ENCODE results near the gene RFX8.

Gene RFX8

GRCh38 chr2:101474731-101475384 is at the start of gene RFX8:
TSS of gene RFX8 (minus strand) at chr2:101475112. CDS start at chr2:101466848, 8,264 bp downstream.
- peak within 1 kb of the TSS; percentile 42 for H3K9ac ChIP-seq (ENCODE audit: low read length)
- no peak within 1 kb of the TSS for H3K27ac ChIP-seq (ENCODE audit: low read length)
- H3K36me3 ChIP-seq (ENCODE audit: control insufficient read depth, low read depth, low read length): no peaks in the 10 kb centered on the region
- H3K4me3 ChIP-seq (ENCODE audit: low read length): peak within 1 kb of the TSS; percentile 58
- peaks cover 27% of the 10 kb centered on the region for H3K27me3 ChIP-seq (ENCODE audit: control insufficient read depth, insufficient read depth, low read length)
- H3K9me3 ChIP-seq (ENCODE audit: control insufficient read depth, low read depth, low read length): no peaks in the 10 kb centered on the region
- peaks cover 25% of the 10 kb centered on the region for H3K4me1 ChIP-seq (ENCODE audit: control insufficient read depth, low read depth, low read length)

DNA sequence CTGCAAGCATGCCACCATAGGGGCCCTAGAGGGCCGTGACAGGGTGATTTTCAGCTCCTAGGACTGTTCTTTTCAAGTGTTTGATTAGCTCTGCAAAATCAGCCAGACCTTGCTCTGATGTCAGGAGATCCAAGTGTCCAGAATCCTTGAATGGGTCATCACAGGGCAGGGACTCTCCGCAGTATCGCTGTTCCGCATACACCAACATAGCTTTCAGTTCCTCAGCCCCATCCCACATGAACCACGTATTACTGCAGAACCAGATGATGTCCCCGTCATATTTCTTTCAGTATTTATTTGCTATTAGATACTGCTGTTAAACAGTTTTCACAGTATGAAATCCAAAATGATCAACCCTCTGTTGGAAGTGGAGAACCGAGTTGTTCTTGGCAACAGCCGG is 46.6 kb upstream of the RFX8 start:
- H3K4me3 ChIP-seq (ENCODE audit: low read length): no peak overlapping the region
- H3K27ac ChIP-seq (ENCODE audit: low read length): no peak overlapping the region

GRCh38 chr2:101520246-101520645 is 45.3 kb upstream of the RFX8 start:
- Histone ChIP-seq H3K4me3 (ENCODE audit: low read length) (no peak overlapping the region), H3K27me3 (ENCODE audit: control insufficient read depth, insufficient read depth, low read length) (no peaks in the 10 kb centered on the region), H3K27ac (ENCODE audit: low read length) (no peak overlapping the region), H3K4me1 (ENCODE audit: control insufficient read depth, low read depth, low read length) (peaks cover 25% of the 10 kb centered on the region), H3K9me3 (ENCODE audit: control insufficient read depth, low read depth, low read length) (no peaks in the 10 kb centered on the region), H3K36me3 (ENCODE audit: control insufficient read depth, low read depth, low read length) (no peaks in the 10 kb centered on the region), H3K9ac (ENCODE audit: low read length) (no peak overlapping the region)

More for the DNA sequence above, 46.6 kb upstream of the RFX8 start:
- Histone ChIP-seq H3K9me3 (ENCODE audit: control insufficient read depth, low read depth, low read length) (no peaks in the 10 kb centered on the region), H3K27me3 (ENCODE audit: control insufficient read depth, insufficient read depth, low read length) (no peaks in the 10 kb centered on the region), H3K4me1 (ENCODE audit: control insufficient read depth, low read depth, low read length) (peaks cover 21% of the 10 kb centered on the region), H3K9ac (ENCODE audit: low read length) (no peak overlapping the region), H3K36me3 (ENCODE audit: control insufficient read depth, low read depth, low read length) (no peaks in the 10 kb centered on the region)

DNA sequence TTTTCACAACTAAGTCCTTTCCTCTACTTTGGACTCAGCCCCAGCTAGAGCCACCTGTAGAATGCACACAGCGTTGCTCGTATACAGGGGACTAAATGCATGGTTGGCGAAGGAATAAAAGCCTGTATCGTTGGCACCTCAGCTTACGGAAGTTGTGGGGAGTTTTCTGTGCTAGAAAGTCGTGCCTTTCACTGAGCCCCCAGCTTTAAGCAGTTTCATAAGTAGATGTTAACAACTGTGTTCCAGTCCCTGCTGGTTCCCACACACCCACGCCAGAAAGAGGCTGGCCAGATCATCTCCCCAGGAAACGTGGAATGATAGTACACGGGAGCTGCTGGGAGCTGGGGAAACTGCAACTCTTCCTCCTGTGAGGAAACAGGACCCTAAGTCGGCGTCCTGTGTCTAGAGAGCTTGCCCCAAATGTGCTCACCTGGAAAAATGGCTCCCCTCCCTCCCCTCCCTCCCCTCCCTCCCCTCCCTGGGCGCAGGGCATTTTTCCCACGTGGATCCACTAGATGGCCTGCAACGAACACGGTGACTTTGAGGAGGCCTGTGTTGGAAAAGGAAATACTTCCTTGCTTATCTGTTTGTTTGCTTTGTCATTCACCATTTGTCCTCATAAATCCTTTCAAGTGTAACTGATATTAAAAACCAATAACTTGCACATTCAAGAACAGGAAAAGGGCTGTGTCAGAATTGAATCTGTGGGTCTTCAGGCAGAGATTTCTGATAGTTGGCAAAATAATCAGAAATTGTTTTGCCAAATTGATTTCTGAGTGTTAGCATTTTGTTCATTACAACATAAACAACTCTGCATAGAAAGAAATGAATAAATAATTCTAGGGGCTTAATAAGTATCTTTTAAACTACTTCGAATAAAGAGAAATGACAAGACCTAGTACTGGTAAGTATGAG is 43.9 kb upstream of the RFX8 start:
- H3K27ac ChIP-seq (ENCODE audit: low read length): no peak overlapping the region
- no peaks in the 10 kb centered on the region for H3K36me3 ChIP-seq (ENCODE audit: control insufficient read depth, low read depth, low read length)
- H3K9me3 ChIP-seq (ENCODE audit: control insufficient read depth, low read depth, low read length): no peaks in the 10 kb centered on the region
- no peaks in the 10 kb centered on the region for H3K27me3 ChIP-seq (ENCODE audit: control insufficient read depth, insufficient read depth, low read length)
- H3K9ac ChIP-seq (ENCODE audit: low read length): no peak overlapping the region
- H3K4me3 ChIP-seq (ENCODE audit: low read length): peak overlapping the region; percentile 33
- H3K4me1 ChIP-seq (ENCODE audit: control insufficient read depth, low read depth, low read length): peaks cover 25% of the 10 kb centered on the region

GRCh38 chr2:101517758-101518271 is 42.9 kb upstream of the RFX8 start:
- no peaks in the 10 kb centered on the region for H3K9me3 ChIP-seq (ENCODE audit: control insufficient read depth, low read depth, low read length)
- no peaks in the 10 kb centered on the region for H3K36me3 ChIP-seq (ENCODE audit: control insufficient read depth, low read depth, low read length)
- no peaks in the 10 kb centered on the region for H3K27me3 ChIP-seq (ENCODE audit: control insufficient read depth, insufficient read depth, low read length)
- no peak overlapping the region for H3K4me3 ChIP-seq (ENCODE audit: low read length)
- H3K27ac ChIP-seq (ENCODE audit: low read length): no peak overlapping the region
- H3K9ac ChIP-seq (ENCODE audit: low read length): no peak overlapping the region
- H3K4me1 ChIP-seq (ENCODE audit: control insufficient read depth, low read depth, low read length): peaks cover 25% of the 10 kb centered on the region

DNA sequence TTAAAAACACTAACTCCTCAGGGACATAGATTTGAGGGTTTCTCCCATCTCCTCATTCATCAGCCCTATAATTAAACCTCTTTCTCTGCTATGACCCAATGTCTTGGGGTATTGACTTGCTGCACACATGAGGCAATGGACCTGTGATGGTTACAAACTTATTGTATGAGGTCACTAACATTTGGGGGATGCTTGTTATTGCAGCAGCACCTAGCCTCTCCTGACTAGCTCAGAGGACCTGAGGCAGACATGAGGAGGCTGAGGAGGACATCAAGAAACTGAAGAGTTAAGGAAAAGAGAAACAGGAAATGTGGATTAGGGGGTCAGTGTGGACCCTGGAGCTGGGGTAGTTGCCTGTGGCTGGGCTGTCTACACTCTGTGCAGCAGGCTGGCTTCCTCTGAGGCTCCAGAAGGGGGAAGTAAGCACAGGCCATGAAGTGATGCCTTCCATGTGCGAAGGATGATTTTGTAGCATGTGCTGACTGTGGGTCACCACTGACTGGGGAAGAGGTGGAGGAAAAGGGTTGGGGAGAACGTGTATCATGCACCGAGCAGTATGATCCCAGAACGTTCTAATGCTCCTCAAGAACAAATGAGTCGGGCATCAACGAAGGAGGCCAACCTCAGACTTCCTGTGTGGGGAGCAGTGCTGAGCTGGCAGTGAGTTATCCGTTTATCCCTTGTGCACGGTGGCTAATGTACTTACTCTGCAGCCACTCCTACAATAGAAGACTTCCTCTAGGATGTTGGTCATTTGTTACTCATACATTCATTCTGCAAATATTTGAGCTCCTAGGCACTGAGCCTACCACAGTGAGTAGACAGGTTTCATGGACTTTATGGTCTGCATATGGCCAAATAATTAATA is 42.1 kb upstream of the RFX8 start:
- H3K4me1 ChIP-seq (ENCODE audit: control insufficient read depth, low read depth, low read length): peaks cover 25% of the 10 kb centered on the region

GRCh38 chr2:101516349-101516748 is 41.4 kb upstream of the RFX8 start:
- Histone ChIP-seq H3K27ac (ENCODE audit: low read length) (no peak overlapping the region), H3K27me3 (ENCODE audit: control insufficient read depth, insufficient read depth, low read length) (no peaks in the 10 kb centered on the region)

More for the DNA sequence above, 42.1 kb upstream of the RFX8 start:
- Histone ChIP-seq H3K27ac (ENCODE audit: low read length) (no peak overlapping the region), H3K27me3 (ENCODE audit: control insufficient read depth, insufficient read depth, low read length) (no peaks in the 10 kb centered on the region), H3K4me3 (ENCODE audit: low read length) (no peak overlapping the region), H3K9me3 (ENCODE audit: control insufficient read depth, low read depth, low read length) (no peaks in the 10 kb centered on the region), H3K36me3 (ENCODE audit: control insufficient read depth, low read depth, low read length) (no peaks in the 10 kb centered on the region), H3K9ac (ENCODE audit: low read length) (no peak overlapping the region)

GRCh38 chr2:101515477-101515876 is 40.6 kb upstream of the RFX8 start:
- Histone ChIP-seq H3K27me3 (ENCODE audit: control insufficient read depth, insufficient read depth, low read length) (no peaks in the 10 kb centered on the region), H3K4me1 (ENCODE audit: control insufficient read depth, low read depth, low read length) (peaks cover 25% of the 10 kb centered on the region), H3K9ac (ENCODE audit: low read length) (no peak overlapping the region), H3K36me3 (ENCODE audit: control insufficient read depth, low read depth, low read length) (no peaks in the 10 kb centered on the region), H3K9me3 (ENCODE audit: control insufficient read depth, low read depth, low read length) (no peaks in the 10 kb centered on the region), H3K4me3 (ENCODE audit: low read length) (no peak overlapping the region), H3K27ac (ENCODE audit: low read length) (no peak overlapping the region)

More at GRCh38 chr2:101516349-101516748, 41.4 kb upstream of the RFX8 start:
- Histone ChIP-seq H3K9me3 (ENCODE audit: control insufficient read depth, low read depth, low read length) (no peaks in the 10 kb centered on the region), H3K4me1 (ENCODE audit: control insufficient read depth, low read depth, low read length) (peaks cover 25% of the 10 kb centered on the region), H3K9ac (ENCODE audit: low read length) (no peak overlapping the region), H3K4me3 (ENCODE audit: low read length) (no peak overlapping the region), H3K36me3 (ENCODE audit: control insufficient read depth, low read depth, low read length) (no peaks in the 10 kb centered on the region)

- H3K9me3 ChIP-seq (ENCODE audit: control insufficient read depth, low read depth, low read length): no peaks in the 10 kb centered on the region
- H3K27ac ChIP-seq (ENCODE audit: low read length): no peak overlapping the region
- no peak overlapping the region for H3K4me3 ChIP-seq (ENCODE audit: low read length)
- peaks cover 13% of the 10 kb centered on the region for H3K4me1 ChIP-seq (ENCODE audit: control insufficient read depth, low read depth, low read length)
- H3K9ac ChIP-seq (ENCODE audit: low read length): no peak overlapping the region
- no peaks in the 10 kb centered on the region for H3K27me3 ChIP-seq (ENCODE audit: control insufficient read depth, insufficient read depth, low read length)
- no peaks in the 10 kb centered on the region for H3K36me3 ChIP-seq (ENCODE audit: control insufficient read depth, low read depth, low read length)
Observed at GRCh38 chr2:101512993-101513392, 38.1 kb upstream of the RFX8 start.

GRCh38 chr2:101511381-101511780 is 36.5 kb upstream of the RFX8 start:
- Histone ChIP-seq H3K4me3 (ENCODE audit: low read length) (no peak overlapping the region), H3K9ac (ENCODE audit: low read length) (no peak overlapping the region), H3K9me3 (ENCODE audit: control insufficient read depth, low read depth, low read length) (no peaks in the 10 kb centered on the region), H3K27me3 (ENCODE audit: control insufficient read depth, insufficient read depth, low read length) (no peaks in the 10 kb centered on the region), H3K36me3 (ENCODE audit: control insufficient read depth, low read depth, low read length) (no peaks in the 10 kb centered on the region), H3K4me1 (ENCODE audit: control insufficient read depth, low read depth, low read length) (peaks cover 4% of the 10 kb centered on the region), H3K27ac (ENCODE audit: low read length) (no peak overlapping the region)

Measured in iPS-18a (cell line).